WTC11 (cell line): ENCODE measurements around the gene CAMKMT. TPM values are rescaled to one million over a fixed set of nuclear protein-coding genes. Genes with fewer than 3 reads are reported as not detected.

Source experiments
- ATAC-seq: fragments of 200-7000 bp; cut with Tn5 transposase; 2 replicates; pipeline ENCODE4 v1.10.0; 2021; ENCODE audit warnings: mild to moderate bottlenecking, moderate library complexity
- CTCF ChIA-PET: fragments of 300-600 bp; sonication (Branson Sonifier 250); formaldehyde crosslinking; loops from one replicate; lab custom pipeline; 2021; ENCODE audit warnings: antibody characterized with exemption; lab: Charles Lee
- POLR2A ChIA-PET: fragments of 350-600 bp; sonication (Branson Sonifier 250); formaldehyde crosslinking; loops from one replicate; lab custom pipeline; 2021; ENCODE audit warnings: antibody characterized with exemption; lab: Charles Lee
- DNase-seq: peaks from one replicate; pipeline ENCODE4 v3.0.0; 2021; ENCODE audit warnings: low spot score
- H3K27ac Mint-ChIP-seq: 2 replicates; pipeline ENCODE4 v1.8.0; 2021; ENCODE audit warnings: mixed read lengths
- H3K27me3 Mint-ChIP-seq: 2 replicates; pipeline ENCODE4 v1.8.0; 2021; ENCODE audit warnings: low read depth, mild to moderate bottlenecking, moderate library complexity, mixed read lengths
- H3K36me3 Mint-ChIP-seq: 2 replicates; pipeline ENCODE4 v1.8.0; 2021; ENCODE audit warnings: mixed read lengths
- H3K4me1 Mint-ChIP-seq: 2 replicates; pipeline ENCODE4 v1.8.0; 2022; ENCODE audit warnings: mixed read lengths
- H3K4me3 Mint-ChIP-seq: 2 replicates; pipeline ENCODE4 v1.8.0; 2021; ENCODE audit warnings: mild to moderate bottlenecking, moderate library complexity, mixed read lengths
- H3K9me3 Mint-ChIP-seq: 2 replicates; pipeline ENCODE4 v1.8.0; 2021; ENCODE audit warnings: mixed read lengths
- ATF1 ChIP-seq: sonication (generic); formaldehyde crosslinking; IDR thresholded peaks from 2 replicates; pipeline ENCODE4 v1.8.1; 2023; ENCODE audit warnings: mild to moderate bottlenecking, moderate library complexity, missing genetic modification reagents
- CBFB ChIP-seq: sonication (generic); formaldehyde crosslinking; IDR thresholded peaks from 2 replicates; pipeline ENCODE4 v1.8.1; 2022; ENCODE audit warnings: mild to moderate bottlenecking, low read depth, missing genetic modification reagents
- GABPB1 ChIP-seq: sonication (generic); formaldehyde crosslinking; IDR thresholded peaks from 2 replicates; pipeline ENCODE4 v1.8.1; 2023; ENCODE audit warnings: mild to moderate bottlenecking, missing genetic modification reagents
- GRHL2 ChIP-seq: fragments of 250-450 bp; sonication (Bioruptor Pico); IDR thresholded peaks from 2 replicates; pipeline ENCODE4 v1.8.0; 2022; ENCODE audit warnings: mild to moderate bottlenecking, moderate library complexity; ENCODE audit not compliant: insufficient replicate concordance, severe bottlenecking
- IRF2 ChIP-seq: sonication (generic); formaldehyde crosslinking; IDR thresholded peaks from 2 replicates; pipeline ENCODE4 v1.8.0; 2022; ENCODE audit warnings: low read depth, missing genetic modification reagents, borderline replicate concordance
- NFYB ChIP-seq: sonication (generic); formaldehyde crosslinking; conservative IDR thresholded peaks from 2 replicates; pipeline ENCODE4 v1.8.0; 2022; ENCODE audit warnings: low read depth, missing genetic modification reagents
- SMAD4 ChIP-seq: sonication (generic); formaldehyde crosslinking; IDR thresholded peaks from 2 replicates; pipeline ENCODE4 v1.8.0; 2022; ENCODE audit warnings: mild to moderate bottlenecking, missing genetic modification reagents
- SOX15 ChIP-seq: fragments of 250-450 bp; sonication (Bioruptor Pico); IDR thresholded peaks from 2 replicates; pipeline ENCODE4 v1.9.0; 2021; ENCODE audit warnings: mild to moderate bottlenecking
- SP1 ChIP-seq: sonication (generic); formaldehyde crosslinking; conservative IDR thresholded peaks from 2 replicates; pipeline ENCODE4 v1.8.1; 2022; ENCODE audit warnings: missing genetic modification reagents
- STAT6 ChIP-seq: sonication (generic); formaldehyde crosslinking; conservative IDR thresholded peaks from 2 replicates; pipeline ENCODE4 v1.8.1; 2023; ENCODE audit warnings: mild to moderate bottlenecking, low read depth, missing genetic modification reagents, moderate library complexity
- TCF7 ChIP-seq: sonication (generic); formaldehyde crosslinking; IDR thresholded peaks from 2 replicates; pipeline ENCODE4 v1.8.0; 2022; ENCODE audit warnings: mild to moderate bottlenecking, low read depth, missing genetic modification reagents, moderate library complexity
- TEAD1 ChIP-seq: sonication (generic); formaldehyde crosslinking; IDR thresholded peaks from 2 replicates; pipeline ENCODE4 v1.8.0; 2022; ENCODE audit warnings: mild to moderate bottlenecking, missing genetic modification reagents
- ZBTB43 ChIP-seq: sonication (generic); formaldehyde crosslinking; IDR thresholded peaks from 2 replicates; pipeline ENCODE4 v1.8.1; 2023; ENCODE audit warnings: mild to moderate bottlenecking, missing genetic modification reagents
- ZNF138 ChIP-seq: sonication (generic); formaldehyde crosslinking; conservative IDR thresholded peaks from 2 replicates; pipeline ENCODE4 v1.8.1; 2022; ENCODE audit warnings: mild to moderate bottlenecking, moderate library complexity, missing genetic modification reagents
- ZNF317 ChIP-seq: sonication (generic); formaldehyde crosslinking; IDR thresholded peaks from 2 replicates; pipeline ENCODE4 v1.8.1; 2023; ENCODE audit warnings: low read depth, mild to moderate bottlenecking, moderate library complexity, missing genetic modification reagents, borderline replicate concordance
- ZNF396 ChIP-seq: fragments of 250-450 bp; sonication (Bioruptor Pico); IDR thresholded peaks from 2 replicates; pipeline ENCODE4 v1.8.0; 2021; ENCODE audit warnings: mild to moderate bottlenecking, moderate library complexity, borderline replicate concordance
- ZNF512 ChIP-seq: sonication (generic); formaldehyde crosslinking; IDR thresholded peaks from 2 replicates; pipeline ENCODE4 v1.8.1; 2022; ENCODE audit warnings: missing genetic modification reagents, borderline replicate concordance
- ZNF671 ChIP-seq: fragments of 250-450 bp; sonication (Bioruptor Pico); IDR thresholded peaks from 2 replicates; pipeline ENCODE4 v1.8.0; 2021; ENCODE audit warnings: mild to moderate bottlenecking
- total RNA-seq: library from RNA; stranded (reverse); gene quantifications from 3 replicates; pipeline ENCODE4 v1.2.3, GENCODE V29; 2021

CAMKMT gene
- total RNA-seq, 1 experiment from 2014 or later: 20.6 TPM

- CTCF ChIA-PET: interaction anchor here (0.6 to 1.6 kb wide), 6 partner anchors 17 to 282 kb away, joined by 3 to 5 read pairs (median 4); no protein-coding TSS in a partner anchor
- peak overlapping the region; percentile 79 for H3K27ac Mint-ChIP-seq
- POLR2A ChIA-PET: interaction anchor here (0.6 to 1.2 kb wide), 2 partner anchors 23 to 58 kb away, joined by 3 to 4 read pairs; no protein-coding TSS in a partner anchor
- peaks cover 41% of the 10 kb centered on the region for H3K4me1 Mint-ChIP-seq
- H3K36me3 Mint-ChIP-seq: no peaks in the 10 kb centered on the region
- no peak for DNase-seq
- ATAC-seq: no peak
- H3K27me3 Mint-ChIP-seq: no peaks in the 10 kb centered on the region
- TF ChIP-seq STAT6 (CRISPR knock-in tag) (no peak), ZNF138 (CRISPR knock-in tag) (no peak), TCF7 (CRISPR knock-in tag) (no peak), ZBTB43 (CRISPR knock-in tag) (no peak), IRF2 (CRISPR knock-in tag) (no peak), SOX15 (CRISPR knock-in tag) (no peak), ATF1 (CRISPR knock-in tag) (no peak), GABPB1 (CRISPR knock-in tag) (no peak), SP1 (no peak), TEAD1 (CRISPR knock-in tag) (no peak), CBFB (CRISPR knock-in tag) (no peak)
- no peak overlapping the region for H3K4me3 Mint-ChIP-seq
- no peaks in the 10 kb centered on the region for H3K9me3 Mint-ChIP-seq
Observed at GRCh38 chr2:44744961-44745892, 383.5 kb downstream of the CAMKMT start.

GRCh38 chr2:44745922-44746766 lies 384.4 kb downstream of the CAMKMT start:
- no peak overlapping the region for H3K4me3 Mint-ChIP-seq
- no peaks in the 10 kb centered on the region for H3K9me3 Mint-ChIP-seq
- TF ChIP-seq ZNF317 (CRISPR knock-in tag) (no peak), SMAD4 (CRISPR knock-in tag) (no peak), NFYB (CRISPR knock-in tag) (no peak), ZNF512 (CRISPR knock-in tag) (no peak), ZNF671 (CRISPR knock-in tag) (no peak), SOX15 (CRISPR knock-in tag) (no peak), GRHL2 (CRISPR knock-in tag) (no peak), ZNF396 (CRISPR knock-in tag) (no peak)
- no peak for ATAC-seq
- H3K4me1 Mint-ChIP-seq: peaks cover 42% of the 10 kb centered on the region
- ChIA-PET CTCF (interaction anchor here (0.5 to 1.6 kb wide), 6 partner anchors 16 to 283 kb away, joined by 3 to 5 read pairs (median 4); no protein-coding TSS in a partner anchor), POLR2A (interaction anchor here (0.6 to 1.2 kb wide), 3 partner anchors 14 to 57 kb away, joined by 3 to 4 read pairs (median 3); no protein-coding TSS in a partner anchor)
- peak overlapping the region; percentile 17 for H3K27ac Mint-ChIP-seq
- H3K27me3 Mint-ChIP-seq: no peaks in the 10 kb centered on the region
- no peaks in the 10 kb centered on the region for H3K36me3 Mint-ChIP-seq
- no peak for DNase-seq
